GM18873 (cell line): ENCODE measurements around the gene ABCB1.
A peak's percentile ranks its signal among the peaks of the same experiment; 100 is the strongest.
"Not testable (repeated sequence)": the region's sequence is repeated elsewhere in the genome, so short reads cannot be mapped to it uniquely, and the experiment has no call there.

Source experiments
- ATAC-seq: cut with Tn5 transposase; IDR thresholded peaks from one replicate; pipeline ENCODE4 v1.9.1; 2021; ENCODE audit warnings: mild to moderate bottlenecking, moderate library complexity, moderate number of reproducible peaks; ENCODE audit not compliant: unreplicated experiment, low FRiP score

ABCB1 gene

DNA sequence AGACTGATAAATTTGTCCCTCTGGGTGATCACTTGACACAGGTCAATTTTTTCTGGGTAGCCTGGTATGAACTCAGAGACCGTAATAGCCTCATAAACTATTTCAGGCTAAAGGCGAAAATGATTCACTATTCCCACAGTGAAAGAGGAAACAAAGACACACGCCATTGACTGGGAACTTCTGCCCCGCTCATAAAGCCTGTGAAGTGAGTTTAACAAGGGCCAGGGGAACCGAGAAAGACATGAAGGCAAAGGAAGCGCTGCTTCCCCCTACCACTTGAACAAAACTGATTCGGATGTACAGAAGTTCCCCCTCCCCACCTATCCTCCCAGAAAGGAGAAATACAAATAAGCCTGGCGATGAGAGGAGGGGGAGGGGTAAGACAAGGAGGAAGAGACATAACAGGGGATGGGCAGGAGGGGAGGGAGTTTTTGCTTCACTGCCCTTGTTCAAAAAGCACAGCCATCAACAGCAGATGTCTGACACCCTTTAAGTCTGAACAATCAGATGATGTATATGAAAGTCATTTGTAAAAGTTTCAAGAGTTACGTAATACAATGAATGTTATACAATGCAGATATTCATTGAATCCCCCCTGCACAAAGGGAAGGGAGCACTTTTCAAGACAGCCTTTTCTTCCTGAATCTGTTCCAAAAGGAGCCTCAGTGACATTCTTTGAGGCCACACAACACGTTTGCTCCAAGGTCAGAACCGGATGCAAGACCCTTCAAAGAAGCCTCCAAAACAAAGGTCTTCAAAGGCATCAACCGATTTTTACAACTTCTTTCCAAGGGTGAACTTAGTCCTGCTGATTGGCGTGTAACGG is 125.9 kb downstream of the ABCB1 start:
- peak; percentile 71 for ATAC-seq

GRCh38 chr7:87473986-87474385 is 126.7 kb downstream of the ABCB1 start:
- ATAC-seq = peak; percentile 4

- ATAC-seq = no peak
Observed at GRCh38 chr7:87473192-87473591, 127.5 kb downstream of the ABCB1 start.

GRCh38 chr7:87471473-87471872 is 129.2 kb downstream of the ABCB1 start:
- no peak for ATAC-seq

DNA sequence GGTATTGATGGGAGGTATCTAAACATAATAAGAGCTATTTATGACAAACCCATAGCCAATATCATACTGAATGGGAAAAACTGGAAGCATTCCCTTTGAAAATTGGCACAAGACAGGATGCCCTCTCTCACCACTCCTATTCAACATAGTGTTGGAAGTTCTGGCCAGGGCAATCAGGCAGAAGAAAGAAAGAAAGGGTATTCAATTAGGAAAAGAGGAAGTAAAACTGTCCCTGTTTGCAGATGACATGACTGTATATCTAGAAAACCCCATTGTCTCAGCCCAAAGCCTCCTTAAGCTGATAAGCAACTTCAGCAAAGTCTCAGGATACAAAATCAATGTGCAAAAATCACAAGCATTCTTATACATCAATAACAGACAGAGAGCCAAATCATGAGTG is 131.5 kb downstream of the ABCB1 start:
- not testable (repeated sequence) for ATAC-seq

GRCh38 chr7:87465534-87465880 is 135.2 kb downstream of the ABCB1 start:
- not testable (repeated sequence) for ATAC-seq

- not testable (repeated sequence) for ATAC-seq
Observed at GRCh38 chr7:87464830-87465533, 135.7 kb downstream of the ABCB1 start.

DNA sequence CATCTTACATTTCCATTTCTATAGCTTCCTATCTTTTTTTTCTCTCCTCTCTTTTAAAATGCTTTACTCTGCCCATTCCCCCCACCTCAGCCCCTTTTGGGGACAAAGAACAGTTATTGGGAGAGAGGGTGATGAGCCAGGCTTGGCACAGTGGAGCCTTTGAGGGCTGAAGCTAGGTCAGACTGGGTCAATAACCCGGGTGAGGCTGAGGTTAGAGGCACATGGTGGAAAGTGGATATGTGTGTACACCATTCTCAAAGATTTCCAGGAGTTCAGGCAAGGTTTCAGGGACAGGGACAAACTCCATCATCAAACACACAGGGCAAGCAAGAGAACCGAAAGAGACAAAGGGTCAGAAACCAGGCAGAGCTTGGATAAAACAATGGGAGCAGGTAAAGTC is 136.7 kb downstream of the ABCB1 start:
- ATAC-seq = no peak

DNA sequence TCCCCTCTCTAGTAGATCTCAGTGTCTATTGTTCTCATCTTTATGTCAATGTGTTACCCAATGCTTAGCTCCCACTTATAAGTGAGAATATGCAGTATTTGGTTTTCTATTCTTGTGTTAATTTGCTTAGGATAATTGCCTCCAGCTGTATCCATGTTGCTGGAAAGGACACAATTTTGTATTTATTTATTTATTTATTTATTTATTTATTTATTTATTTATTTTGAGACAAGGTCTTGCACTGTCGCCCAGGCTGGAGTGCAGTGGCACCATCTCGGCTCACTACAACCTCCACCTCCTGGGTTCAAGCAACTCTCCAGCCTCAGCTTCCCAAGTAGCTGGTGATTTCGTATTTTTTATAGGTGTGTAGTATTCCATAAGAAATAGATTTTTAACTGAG is 140.2 kb downstream of the ABCB1 start:
- ATAC-seq = not testable (repeated sequence)

GRCh38 chr7:87459941-87460340 is 140.7 kb downstream of the ABCB1 start:
- no peak for ATAC-seq

- ATAC-seq = no peak
Observed at GRCh38 chr7:87458148-87458547, 142.5 kb downstream of the ABCB1 start.

- no peak for ATAC-seq
Observed at GRCh38 chr7:87456247-87456646, 144.4 kb downstream of the ABCB1 start.
